Endothelial cell of umbilical vein (primary cell): ENCODE measurements around the gene TYSND1.

Experiments used
- CTCF ChIP-seq, 2 donors: IDR thresholded peaks; 1 replicate in 1 of 2; 2 replicates in 1 of 2; pipeline ENCODE4 v1.5.1; 2011; ENCODE audit warnings: low read length in 2 of 2, mild to moderate bottlenecking in 2 of 2, moderate library complexity in 2 of 2, control low read depth in 1 of 2, inconsistent platforms in 1 of 2, low read depth in 1 of 2; ENCODE audit not compliant: insufficient read depth in 1 of 2; ENCODE audit errors: extremely low read depth in 1 of 2
- EZH2 ChIP-seq: IDR thresholded peaks from 2 replicates; pipeline ENCODE4 v1.6.1; 2012; ENCODE audit warnings: borderline replicate concordance, low read depth, mild to moderate bottlenecking, moderate library complexity, low read length, inconsistent platforms; ENCODE audit not compliant: severe bottlenecking
- GATA2 ChIP-seq: IDR thresholded peaks from 2 replicates; pipeline ENCODE4 v1.7.0; 2011; ENCODE audit warnings: low read depth, mild to moderate bottlenecking, moderate library complexity, mixed read lengths, low read length; ENCODE audit not compliant: insufficient read length, insufficient read depth
- JUN ChIP-seq: IDR thresholded peaks from 2 replicates; pipeline ENCODE4 v1.6.1; 2011; ENCODE audit warnings: borderline replicate concordance, low read depth; ENCODE audit not compliant: insufficient read length, insufficient read depth
- MAX ChIP-seq: IDR thresholded peaks from 2 replicates; pipeline ENCODE4 v1.6.1; 2011; ENCODE audit not compliant: insufficient read depth, insufficient read length
- MYC ChIP-seq: IDR thresholded peaks from one replicate; pipeline ENCODE4 v1.6.1; 2011; ENCODE audit warnings: mild to moderate bottlenecking, low read depth, low read length
- POLR2A ChIP-seq: IDR thresholded peaks from 2 replicates; pipeline ENCODE4 v1.6.1; 2012; ENCODE audit warnings: low read depth, mild to moderate bottlenecking, control low read depth, low read length
- POLR2AphosphoS5 ChIP-seq: IDR thresholded peaks from 2 replicates; pipeline ENCODE4 v1.6.1; 2012; ENCODE audit warnings: low read depth, mild to moderate bottlenecking, control low read depth, low read length, moderate library complexity; ENCODE audit not compliant: insufficient read depth

DNA sequence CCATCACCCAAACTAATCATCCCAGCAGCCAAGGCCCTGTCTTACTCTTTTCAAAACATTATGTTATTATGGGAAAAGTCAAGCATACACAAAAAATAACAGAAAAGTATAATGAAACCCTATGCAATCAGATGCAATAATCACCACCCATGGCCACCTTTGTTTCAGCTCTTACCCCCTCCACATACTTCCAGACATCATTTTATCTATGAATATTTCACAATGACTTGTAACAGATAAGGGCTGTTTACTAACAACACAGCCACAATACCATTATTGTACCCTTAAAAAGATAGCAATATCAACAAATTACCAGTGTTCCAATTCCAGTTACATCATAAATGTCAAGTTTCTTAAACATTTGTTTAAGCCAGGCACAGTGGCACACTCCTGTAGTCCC is 49.0 kb downstream of the TYSND1 start:
- no peak for TF ChIP-seq GATA2
- TF ChIP-seq CTCF (IDR thresholded peaks at IDR 0.05; ENCODE audit: extremely low read depth in 1 of 2, insufficient read depth in 1 of 2, low read depth in 1 of 2, low read length in 2 of 2) = no peak
- no peak for TF ChIP-seq EZH2
- TF ChIP-seq POLR2A = no peak
- TF ChIP-seq POLR2AphosphoS5 = no peak
- no peak for TF ChIP-seq JUN
- no peak for TF ChIP-seq MAX
- TF ChIP-seq MYC = no peak
